Calu3 (cell line): ENCODE data around the gene CACNA1I. TPM values are rescaled to one million over a fixed set of nuclear protein-coding genes. Genes with fewer than 3 reads are reported as not detected.

ENCODE experiments used
- BruUV-seq: library from RNA; stranded (reverse); fragments of 400-500 nt; replicated peaks from 2 replicates; lab custom pipeline; 2021; lab: Mats Ljungman, UMichigan
- CTCF ChIA-PET: fragments of 300-600 bp; sonication (Branson Sonifier 250); formaldehyde crosslinking; loops from one replicate; lab custom pipeline; 2022; ENCODE audit warnings: antibody characterized with exemption; lab: Charles Lee
- DNase-seq: peaks from one replicate; pipeline ENCODE4 v3.0.0; 2022
- H3K27ac Mint-ChIP-seq: one replicate; pipeline ENCODE4 v1.8.0; 2022; ENCODE audit warnings: mixed read lengths; ENCODE audit not compliant: unreplicated experiment
- H3K27me3 Mint-ChIP-seq: one replicate; pipeline ENCODE4 v1.8.0; 2022; ENCODE audit warnings: mixed read lengths; ENCODE audit not compliant: unreplicated experiment
- H3K36me3 Mint-ChIP-seq: one replicate; pipeline ENCODE4 v1.8.0; 2022; ENCODE audit warnings: mild to moderate bottlenecking, moderate library complexity, mixed read lengths; ENCODE audit not compliant: insufficient read depth, unreplicated experiment
- H3K4me1 Mint-ChIP-seq: one replicate; pipeline ENCODE4 v1.8.0; 2022; ENCODE audit warnings: mild to moderate bottlenecking, low read depth, mixed read lengths; ENCODE audit not compliant: unreplicated experiment
- H3K4me3 Mint-ChIP-seq: one replicate; pipeline ENCODE4 v1.8.0; 2022; ENCODE audit warnings: mild to moderate bottlenecking, low read depth, moderate library complexity, mixed read lengths; ENCODE audit not compliant: unreplicated experiment
- H3K9me3 Mint-ChIP-seq: one replicate; pipeline ENCODE4 v1.8.0; 2022; ENCODE audit warnings: low read depth, mixed read lengths; ENCODE audit not compliant: unreplicated experiment
- CTCF ChIP-seq: fragments of 200-600 bp; IDR thresholded peaks from one replicate; pipeline ENCODE4 v1.8.0; 2022; ENCODE audit warnings: antibody characterized with exemption; ENCODE audit not compliant: unreplicated experiment
- intact Hi-C: fragments of 100-400 bp; cut with micrococcal nuclease; formaldehyde crosslinking; loops from one replicate; pipeline ENCODE4 v1.10.0; 2022; ENCODE audit not compliant: unreplicated experiment
- total RNA-seq: library from RNA; stranded (reverse); gene quantifications from 2 replicates; pipeline ENCODE4 v1.2.3, GENCODE V29; 2022

CACNA1I gene
- total RNA-seq, 1 experiment from 2014 or later, result 0.05 TPM

- Mint-ChIP-seq H3K36me3 (no peaks in the 10 kb centered on the region), H3K4me1 (no peaks in the 10 kb centered on the region), H3K27ac (no peak overlapping the region), H3K27me3 (peaks cover 99% of the 10 kb centered on the region), H3K9me3 (no peaks in the 10 kb centered on the region), H3K4me3 (no peak overlapping the region)
- intact Hi-C loops, result no loop called here
- CTCF ChIA-PET, result interaction anchor here (0.6 kb wide), 2 partner anchors 215 to 581 kb away, joined by 4 to 5 read pairs; no protein-coding TSS in a partner anchor
- no peak for TF ChIP-seq CTCF
- no TSS peak for BruUV-seq
- no peak for DNase-seq
Measured at GRCh38 chr22:39717099-39717498, 146.5 kb downstream of the CACNA1I start.

- no TSS peak for BruUV-seq
Measured at GRCh38 chr22:39718206-39718605, 147.7 kb downstream of the CACNA1I start.

GRCh38 chr22:39718921-39719475 lies 148.4 kb downstream of the CACNA1I start:
- no peak for DNase-seq
- TF ChIP-seq CTCF, result no peak
- no peak overlapping the region for H3K27ac Mint-ChIP-seq
- BruUV-seq, result no TSS peak
- peaks cover 98% of the 10 kb centered on the region for H3K27me3 Mint-ChIP-seq
- no peaks in the 10 kb centered on the region for H3K36me3 Mint-ChIP-seq
- no peaks in the 10 kb centered on the region for H3K9me3 Mint-ChIP-seq
- intact Hi-C loops, result no loop called here
- no peaks in the 10 kb centered on the region for H3K4me1 Mint-ChIP-seq
- CTCF ChIA-PET, result no interaction called here
- H3K4me3 Mint-ChIP-seq, result no peak overlapping the region

More at GRCh38 chr22:39718206-39718605, 147.7 kb downstream of the CACNA1I start:
- Mint-ChIP-seq H3K4me3 (no peak overlapping the region), H3K9me3 (no peaks in the 10 kb centered on the region), H3K36me3 (no peaks in the 10 kb centered on the region), H3K27ac (no peak overlapping the region), H3K4me1 (no peaks in the 10 kb centered on the region), H3K27me3 (peaks cover 99% of the 10 kb centered on the region)
- TF ChIP-seq CTCF, result no peak
- CTCF ChIA-PET, result no interaction called here
- no peak for DNase-seq
- intact Hi-C loops, result no loop called here

GRCh38 chr22:39719559-39720450 lies 149.3 kb downstream of the CACNA1I start:
- BruUV-seq, result no TSS peak
- intact Hi-C loops, result no loop called here
- no peaks in the 10 kb centered on the region for H3K9me3 Mint-ChIP-seq
- no peaks in the 10 kb centered on the region for H3K4me1 Mint-ChIP-seq
- no peaks in the 10 kb centered on the region for H3K36me3 Mint-ChIP-seq
- DNase-seq, result no peak
- no peak overlapping the region for H3K27ac Mint-ChIP-seq
- CTCF ChIA-PET, result no interaction called here
- no peak for TF ChIP-seq CTCF
- H3K4me3 Mint-ChIP-seq, result no peak overlapping the region
- H3K27me3 Mint-ChIP-seq, result peaks cover 92% of the 10 kb centered on the region
